Measurements from ENCODE around the gene CCDC9.
"Not testable (repeated sequence)": the region's sequence is repeated elsewhere in the genome, so short reads cannot be mapped to it uniquely, and the experiment has no call there.

The CCDC9 gene

GRCh38 chr19:47261946-47262793 is 5.8 kb downstream of the CCDC9 start:
- not testable (repeated sequence) for DNase-seq

- DNase-seq, result no peak
These were observed 8.3 kb downstream of the CCDC9 start for GRCh38 chr19:47264629-47265028.

GRCh38 chr19:47266401-47266941 is 10.1 kb downstream of the CCDC9 start:
- DNase-seq, result no peak

- DNase-seq, result no peak
These were observed 11.0 kb downstream of the CCDC9 start for GRCh38 chr19:47267350-47267759.

GRCh38 chr19:47268028-47268427 is 11.7 kb downstream of the CCDC9 start:
- DNase-seq, result no peak

- DNase-seq, result no peak
These were observed 13.3 kb downstream of the CCDC9 start for GRCh38 chr19:47269596-47269995.

GRCh38 chr19:47270408-47270807 is 14.1 kb downstream of the CCDC9 start:
- DNase-seq, result no peak

- DNase-seq, result no peak
These were observed 15.6 kb downstream of the CCDC9 start for GRCh38 chr19:47271949-47272348.

- DNase-seq, result no peak
These were observed 16.4 kb downstream of the CCDC9 start for GRCh38 chr19:47272448-47273312.

- peak; percentile 85 for DNase-seq
These were observed 17.2 kb downstream of the CCDC9 start for GRCh38 chr19:47273313-47274070.

GRCh38 chr19:47274071-47274890 is 18.0 kb downstream of the CCDC9 start, which contains the start of gene INAFM1:
Gene INAFM1 (plus strand): TSS chr19:47274885. CDS start chr19:47274920, 35 bp downstream.
- peak; percentile 99 for DNase-seq

GRCh38 chr19:47274891-47275761 is 18.8 kb downstream of the CCDC9 start:
- peak; percentile 35 for DNase-seq

GRCh38 chr19:47275791-47276461 is 19.6 kb downstream of the CCDC9 start:
- no peak for DNase-seq

GRCh38 chr19:47276513-47276912 is 20.2 kb downstream of the CCDC9 start:
- not testable (repeated sequence) for DNase-seq

- DNase-seq, result no peak
These were observed 24.0 kb downstream of the CCDC9 start for GRCh38 chr19:47280183-47280797.

- DNase-seq, result no peak
These were observed 27.2 kb downstream of the CCDC9 start for GRCh38 chr19:47283405-47284059.

- DNase-seq, result no peak
These were observed 28.1 kb downstream of the CCDC9 start for GRCh38 chr19:47284324-47284899.

- DNase-seq, result peak; percentile 45
These were observed 39.7 kb downstream of the CCDC9 start for GRCh38 chr19:47296036-47296435.

- not testable (repeated sequence) for DNase-seq
These were observed 44.5 kb downstream of the CCDC9 start for GRCh38 chr19:47300867-47301266.
